Motor neuron (in vitro differentiated cells): ENCODE measurements around the gene TRIM26. TPM values are rescaled to one million over a fixed set of nuclear protein-coding genes. Genes with fewer than 3 reads are reported as not detected.
A peak's percentile ranks its signal among the peaks of the same experiment; 100 is the strongest.

Source experiments
- ATAC-seq, 8 experiments: fragments of 200-7000 bp; cut with Tn5 transposase; replicated peaks in 6 of 8; 2 replicates each; pipeline ENCODE4 v1.8.0; 2021; ENCODE audit warnings: mild to moderate bottlenecking in 8 of 8, moderate library complexity in 8 of 8
- H3K27ac ChIP-seq, 2 donors: fragments of 250-450 bp; sonication (Bioruptor Pico); 2 replicates each; pipeline ENCODE4 v1.9.0; 2021; ENCODE audit warnings: antibody characterized with exemption in 2 of 2, mild to moderate bottlenecking in 2 of 2, moderate library complexity in 1 of 2
- H3K4me1 ChIP-seq, 2 donors: fragments of 250-450 bp; sonication (Bioruptor Pico); replicated peaks in 1 of 2; 2 replicates each; pipeline ENCODE4 v1.6.1; 2021; ENCODE audit warnings: antibody characterized with exemption in 2 of 2, mild to moderate bottlenecking in 2 of 2, moderate library complexity in 1 of 2
- H3K4me3 ChIP-seq, 5 donors: fragments of 250-450 bp; sonication (Bioruptor Pico); 2 replicates each; pipeline ENCODE4 v1.9.0; 2021; ENCODE audit warnings: antibody characterized with exemption in 5 of 5, mild to moderate bottlenecking in 5 of 5, moderate library complexity in 4 of 5
- WGBS, 10 experiments: fragments of 450-650 bp; shearing (Covaris generic); methylation state at CpG; one replicate each; pipeline ENCODE4 v1.0.0; 2022; 5-methylcytosine and 5-hydroxymethylcytosine counted together
- in situ Hi-C, 9 experiments: fragments of 400-800 bp; cut with MboI; loops; one replicate each; pipeline ENCODE4 v1.15.0; 2021; ENCODE audit warnings: low sequenced_read_pairs in 9 of 9, low pct_unique_long_range_greater_than_20kb in 2 of 9; ENCODE audit not compliant: unreplicated experiment in 9 of 9
- total RNA-seq, 8 experiments: library from RNA; unstranded; fragments of 300-600 nt; gene quantifications; 2 replicates each; pipeline versions ENCODE4 v1.2.3 to v1.2.4, GENCODE V29; 2022

The TRIM26 gene
- total RNA-seq, 8 experiments from 2014 or later: 20.7 to 60.1 (median 28.7) TPM

GRCh38 chr6:30163918-30164654 is 49.1 kb downstream of the TRIM26 start:
- Histone ChIP-seq H3K27ac (no peak overlapping the region), H3K4me3 (no peak overlapping the region), H3K4me1 (no peaks in the 10 kb centered on the region)
- 58 to 85% (median 73%) methylated on average over 2 to 7 of the region's 16 CpGs; no CpG with 5 or more reads in 4 of the 10 experiments for WGBS, 10 experiments
- in situ Hi-C loops: no loop called here
- ATAC-seq: no peak

GRCh38 chr6:30163090-30163917 is 49.9 kb downstream of the TRIM26 start, which contains the start of gene TRIM15:
Gene TRIM15 (plus strand): TSS chr6:30163546. CDS start chr6:30163685, 139 bp downstream.
- Histone ChIP-seq H3K4me3 (no peak within 1 kb of the TSS), H3K4me1 (no peaks in the 10 kb centered on the region), H3K27ac (no peak within 1 kb of the TSS)
- in situ Hi-C loops: no loop called here
- ATAC-seq: no peak
- 40 to 100% (median 70%) methylated on average over 1 to 11 of the region's 31 CpGs; no CpG with 5 or more reads in 5 of the 10 experiments for WGBS, 10 experiments

- H3K4me1 ChIP-seq: no peaks in the 10 kb centered on the region
- WGBS, 10 experiments: 45 to 87% (median 72%) methylated on average over 5 to 12 of the region's 12 CpGs; no CpG with 5 or more reads in 1 of the 10 experiments
- no peak overlapping the region for H3K4me3 ChIP-seq
- no peak overlapping the region for H3K27ac ChIP-seq
- no peak for ATAC-seq
- in situ Hi-C loops: no loop called here
Observed at GRCh38 chr6:30162265-30163089, 50.7 kb downstream of the TRIM26 start.

GRCh38 chr6:30160785-30161531 is 52.2 kb downstream of the TRIM26 start, which contains the start of gene TRIM10:
Gene TRIM10 (minus strand): TSS chr6:30161211. CDS start chr6:30160858, 353 bp downstream.
- ATAC-seq: peak in 2 of 8 experiments; percentile 24 to 57
- in situ Hi-C loops: no loop called here
- no peaks in the 10 kb centered on the region for H3K4me1 ChIP-seq
- 60 to 86% (median 77%) methylated on average over 2 to 3 of the region's 4 CpGs; no CpG with 5 or more reads in 4 of the 10 experiments for WGBS, 10 experiments
- H3K27ac ChIP-seq: no peak within 1 kb of the TSS
- H3K4me3 ChIP-seq: no peak within 1 kb of the TSS

GRCh38 chr6:30160008-30160784 is 53.0 kb downstream of the TRIM26 start:
- in situ Hi-C loops: no loop called here
- 40 to 100% (median 85%) methylated on average over 1 to 7 of the region's 17 CpGs; no CpG with 5 or more reads in 2 of the 10 experiments for WGBS, 10 experiments
- H3K27ac ChIP-seq: no peak overlapping the region
- ATAC-seq: no peak
- H3K4me1 ChIP-seq: no peaks in the 10 kb centered on the region
- no peak overlapping the region for H3K4me3 ChIP-seq

GRCh38 chr6:30158475-30159040 is 54.6 kb downstream of the TRIM26 start:
- Histone ChIP-seq H3K27ac (no peak overlapping the region), H3K4me1 (no peaks in the 10 kb centered on the region), H3K4me3 (no peak overlapping the region)
- in situ Hi-C loops: no loop called here
- no peak for ATAC-seq
- whole genome bisulfite sequencing, 10 experiments: 0 to 100% (median 50%) methylated on average over 1 to 3 of the region's 3 CpGs; no CpG with 5 or more reads in 1 of the 10 experiments

GRCh38 chr6:30157999-30158398 is 55.2 kb downstream of the TRIM26 start:
- Histone ChIP-seq H3K27ac (no peak overlapping the region), H3K4me1 (no peaks in the 10 kb centered on the region), H3K4me3 (no peak overlapping the region)
- in situ Hi-C loops: no loop called here
- no peak for ATAC-seq
- WGBS, 10 experiments: 17 to 100% (median 50%) methylated on average over 1 of the region's 2 CpGs; no CpG with 5 or more reads in 7 of the 10 experiments

- in situ Hi-C loops: no loop called here
- no peaks in the 10 kb centered on the region for H3K4me1 ChIP-seq
Observed at GRCh38 chr6:30157581-30157980, 55.6 kb downstream of the TRIM26 start.

GRCh38 chr6:30156774-30157173 is 56.4 kb downstream of the TRIM26 start:
- no peak for ATAC-seq
- in situ Hi-C loops: no loop called here
- Histone ChIP-seq H3K27ac (no peak overlapping the region), H3K4me1 (no peaks in the 10 kb centered on the region), H3K4me3 (no peak overlapping the region)
- 43 to 100% (median 87%) methylated on average over 1 to 7 of the region's 9 CpGs; no CpG with 5 or more reads in 3 of the 10 experiments for WGBS, 10 experiments

More at GRCh38 chr6:30157581-30157980, 55.6 kb downstream of the TRIM26 start:
- no peak for ATAC-seq
- Histone ChIP-seq H3K4me3 (no peak overlapping the region), H3K27ac (no peak overlapping the region)

- Histone ChIP-seq H3K4me1 (no peaks in the 10 kb centered on the region), H3K4me3 (no peak overlapping the region), H3K27ac (no peak overlapping the region)
- in situ Hi-C loops: no loop called here
- WGBS, 10 experiments: 0 to 61% (median 26%) methylated on average over 1 to 4 of the region's 4 CpGs; no CpG with 5 or more reads in 2 of the 10 experiments
- peak in 3 of 8 experiments; percentile 52 to 92 (median 86) for ATAC-seq
Observed at GRCh38 chr6:30156262-30156599, 57.0 kb downstream of the TRIM26 start.

GRCh38 chr6:30155520-30156261 is 57.5 kb downstream of the TRIM26 start:
- Histone ChIP-seq H3K4me3 (no peak overlapping the region), H3K27ac (no peak overlapping the region), H3K4me1 (no peaks in the 10 kb centered on the region)
- peak in 1 of 8 experiments; percentile 6 for ATAC-seq
- in situ Hi-C loops: no loop called here
- 0 to 100% (median 67%) methylated on average over 1 to 2 of the region's 2 CpGs; no CpG with 5 or more reads in 2 of the 10 experiments for WGBS, 10 experiments
